Neural progenitor cell (in vitro differentiated cells): ENCODE measurements around the gene HDAC3. TPM values are rescaled to one million over a fixed set of nuclear protein-coding genes. Genes with fewer than 3 reads are reported as not detected.

ENCODE experiments used
- DNase-seq: peaks from one replicate; pipeline ENCODE4 v3.0.0-alpha.2; 2016; ENCODE audit warnings: low spot score
- H2AFZ ChIP-seq: fragments of 200-600 bp; sonication (generic); replicated peaks from 2 replicates; pipeline ENCODE4 v1.6.1; 2016; ENCODE audit warnings: antibody characterized with exemption
- H3F3A ChIP-seq: fragments of 200-600 bp; sonication (generic); 2 replicates; pipeline ENCODE4 v1.6.1; 2016; ENCODE audit warnings: antibody characterized with exemption, low read depth
- H3K27ac ChIP-seq: fragments of 200-600 bp; sonication (generic); 2 replicates; pipeline ENCODE4 v1.5.1; 2016; ENCODE audit warnings: mild to moderate bottlenecking
- H3K27me3 ChIP-seq: fragments of 200-600 bp; sonication (generic); 2 replicates; pipeline ENCODE4 v1.6.1; 2016; ENCODE audit warnings: mild to moderate bottlenecking, moderate library complexity
- H3K36me3 ChIP-seq: fragments of 200-600 bp; sonication (generic); 2 replicates; pipeline ENCODE4 v1.5.1; 2016
- H3K4me1 ChIP-seq: fragments of 200-600 bp; sonication (generic); 2 replicates; pipeline ENCODE4 v1.6.1; 2016; ENCODE audit warnings: mixed run types
- H3K4me2 ChIP-seq: fragments of 200-600 bp; sonication (generic); 2 replicates; pipeline ENCODE4 v1.6.1; 2016
- H3K4me3 ChIP-seq: fragments of 200-600 bp; sonication (generic); 2 replicates; pipeline ENCODE4 v1.5.1; 2016
- H3K79me2 ChIP-seq: fragments of 200-600 bp; sonication (generic); 2 replicates; pipeline ENCODE4 v1.6.1; 2016; ENCODE audit warnings: low read depth
- H3K9ac ChIP-seq: fragments of 200-600 bp; sonication (generic); 2 replicates; pipeline ENCODE4 v1.6.1; 2016
- H3K9me3 ChIP-seq: fragments of 200-600 bp; sonication (generic); 2 replicates; pipeline ENCODE4 v1.5.1; 2016; ENCODE audit warnings: low read depth
- H4K20me1 ChIP-seq: fragments of 200-600 bp; sonication (generic); 2 replicates; pipeline ENCODE4 v1.6.1; 2016; ENCODE audit warnings: low read depth
- H3K27ac Mint-ChIP-seq: 3 replicates; pipeline ENCODE4 v1.8.0; 2021; ENCODE audit warnings: mixed read lengths
- H3K27me3 Mint-ChIP-seq: 2 replicates; pipeline ENCODE4 v1.8.0; 2022; ENCODE audit warnings: low read depth, mild to moderate bottlenecking, inconsistent platforms, moderate library complexity, mixed read lengths; ENCODE audit not compliant: insufficient read depth
- H3K36me3 Mint-ChIP-seq: 3 replicates; pipeline ENCODE4 v1.8.0; 2021; ENCODE audit warnings: mixed read lengths
- H3K4me1 Mint-ChIP-seq: 3 replicates; pipeline ENCODE4 v1.8.0; 2021; ENCODE audit warnings: mixed read lengths
- H3K4me3 Mint-ChIP-seq: 3 replicates; pipeline ENCODE4 v1.8.0; 2021; ENCODE audit warnings: mild to moderate bottlenecking, moderate library complexity, mixed read lengths
- H3K9me3 Mint-ChIP-seq: 3 replicates; pipeline ENCODE4 v1.8.0; 2020; ENCODE audit warnings: mixed read lengths
- EZH2 ChIP-seq: fragments of 200-600 bp; sonication (generic); IDR thresholded peaks from 2 replicates; pipeline ENCODE4 v1.6.1; 2017; ENCODE audit warnings: antibody characterized with exemption, mild to moderate bottlenecking, moderate library complexity
- EZH2phosphoT487 ChIP-seq: fragments of 200-600 bp; sonication (generic); IDR thresholded peaks from 2 replicates; pipeline ENCODE4 v1.6.1; 2017; ENCODE audit warnings: antibody characterized with exemption
- total RNA-seq: library from RNA; depleted of rRNA; stranded (reverse); fragments of >200 nt; gene quantifications from 2 replicates; pipeline ENCODE4 v1.2.3, GENCODE V29; 2015; ENCODE audit warnings: low replicate concordance
- TF ChIP-seq, protein P1 (sequence below): fragments of 200-600 bp; sonication (generic); IDR thresholded peaks from 2 replicates; pipeline ENCODE4 v1.5.1; 2017; ENCODE audit warnings: antibody characterized with exemption, mild to moderate bottlenecking

The HDAC3 gene
- total RNA-seq, 1 donor from 2014 or later = 57.3 TPM

DNA sequence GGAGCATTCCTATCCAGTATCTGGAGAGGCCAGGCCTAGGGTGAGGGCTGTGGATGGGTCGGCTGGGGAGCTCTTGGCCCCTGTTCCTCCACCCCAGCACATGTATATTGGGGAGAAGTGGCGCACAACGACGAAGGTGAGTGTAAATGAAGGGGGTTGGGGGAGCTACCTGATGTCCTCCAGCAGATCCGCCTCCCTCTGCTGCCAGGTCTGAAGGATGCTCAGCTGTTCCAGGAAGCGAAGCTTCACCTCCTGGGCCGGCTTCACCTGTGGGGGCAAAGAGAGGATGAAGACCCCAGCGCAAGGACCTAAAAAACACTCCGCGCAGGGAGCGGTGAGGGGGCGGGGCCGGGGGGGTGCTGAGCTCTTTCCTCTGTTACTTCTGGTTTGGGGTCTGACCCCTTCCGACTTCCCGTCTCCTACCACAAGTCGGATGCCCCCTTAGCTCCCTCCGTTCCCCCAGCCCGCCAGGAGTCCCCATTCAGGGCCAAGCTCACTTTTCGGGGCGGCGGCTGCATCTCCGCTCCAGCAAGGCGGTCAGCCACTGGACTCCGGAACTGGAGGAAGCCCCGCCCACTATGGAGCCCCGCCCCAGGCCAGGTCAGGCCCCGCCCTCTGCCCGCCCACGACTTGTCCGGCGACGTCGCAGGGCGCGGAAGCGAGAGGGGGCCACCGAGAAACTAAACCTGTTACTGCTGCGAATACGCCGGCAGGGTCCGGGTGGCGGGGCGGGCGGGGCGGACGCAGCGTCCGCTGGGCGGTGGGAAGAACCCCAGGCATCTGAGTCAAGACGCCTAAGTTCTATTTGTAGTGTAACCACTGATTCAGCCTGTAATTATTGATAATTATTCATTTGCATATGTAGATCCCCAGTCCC lies 14.4 kb upstream of the HDAC3 start, which contains the start of gene FCHSD1:
TSS of gene FCHSD1 (minus strand) at position 568 of the 877 bp plus-strand sequence. CDS start at position 518, 50 bp downstream.
- Mint-ChIP-seq H3K9me3 (no peaks in the 10 kb centered on the region), H3K27me3 (peaks cover 3% of the 10 kb centered on the region), H3K4me1 (peaks cover 10% of the 10 kb centered on the region), H3K4me3 (peak within 1 kb of the TSS; percentile 95), H3K36me3 (peaks cover under 1% of the 10 kb centered on the region), H3K27ac (peak within 1 kb of the TSS; percentile 55)
- peaks cover 11% of the 10 kb centered on the region for H3F3A ChIP-seq
- no peak for TF ChIP-seq EZH2
- no peak for TF ChIP-seq EZH2phosphoT487
- TF ChIP-seq, protein P1, sequence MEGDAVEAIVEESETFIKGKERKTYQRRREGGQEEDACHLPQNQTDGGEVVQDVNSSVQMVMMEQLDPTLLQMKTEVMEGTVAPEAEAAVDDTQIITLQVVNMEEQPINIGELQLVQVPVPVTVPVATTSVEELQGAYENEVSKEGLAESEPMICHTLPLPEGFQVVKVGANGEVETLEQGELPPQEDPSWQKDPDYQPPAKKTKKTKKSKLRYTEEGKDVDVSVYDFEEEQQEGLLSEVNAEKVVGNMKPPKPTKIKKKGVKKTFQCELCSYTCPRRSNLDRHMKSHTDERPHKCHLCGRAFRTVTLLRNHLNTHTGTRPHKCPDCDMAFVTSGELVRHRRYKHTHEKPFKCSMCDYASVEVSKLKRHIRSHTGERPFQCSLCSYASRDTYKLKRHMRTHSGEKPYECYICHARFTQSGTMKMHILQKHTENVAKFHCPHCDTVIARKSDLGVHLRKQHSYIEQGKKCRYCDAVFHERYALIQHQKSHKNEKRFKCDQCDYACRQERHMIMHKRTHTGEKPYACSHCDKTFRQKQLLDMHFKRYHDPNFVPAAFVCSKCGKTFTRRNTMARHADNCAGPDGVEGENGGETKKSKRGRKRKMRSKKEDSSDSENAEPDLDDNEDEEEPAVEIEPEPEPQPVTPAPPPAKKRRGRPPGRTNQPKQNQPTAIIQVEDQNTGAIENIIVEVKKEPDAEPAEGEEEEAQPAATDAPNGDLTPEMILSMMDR = no peak
- H3K4me1 ChIP-seq = no peaks in the 10 kb centered on the region
- H3K4me3 ChIP-seq = peak within 1 kb of the TSS; percentile 69
- H3K4me2 ChIP-seq = peak within 1 kb of the TSS; percentile 94
- peak within 1 kb of the TSS; percentile 93 for H2AFZ ChIP-seq
- DNase-seq = peak; percentile 92
- H3K27ac ChIP-seq = no peak within 1 kb of the TSS
- H3K79me2 ChIP-seq = no peaks in the 10 kb centered on the region
- H4K20me1 ChIP-seq = no peaks in the 10 kb centered on the region
- H3K9me3 ChIP-seq = no peaks in the 10 kb centered on the region
- H3K36me3 ChIP-seq = no peaks in the 10 kb centered on the region
- no peak within 1 kb of the TSS for H3K9ac ChIP-seq
- peaks cover 6% of the 10 kb centered on the region for H3K27me3 ChIP-seq

DNA sequence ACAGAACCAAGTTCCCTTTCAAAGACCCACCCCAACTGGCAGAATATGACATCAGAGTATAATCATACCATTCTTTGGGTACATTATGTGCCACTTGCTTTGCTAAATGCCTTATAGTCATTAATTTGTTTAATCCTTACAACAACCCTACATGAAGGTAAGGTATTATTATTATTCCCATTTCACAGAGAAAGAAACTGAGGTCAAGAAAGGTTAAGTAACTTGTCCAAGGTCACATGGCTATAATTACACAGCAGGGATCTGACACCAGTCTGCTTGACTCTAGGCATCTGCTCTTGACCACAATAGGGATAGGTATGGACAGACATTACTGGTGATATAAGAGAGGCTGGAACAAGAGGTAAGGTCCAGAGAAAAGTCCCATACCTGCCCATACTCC lies 13.3 kb upstream of the HDAC3 start:
- H3F3A ChIP-seq = peaks cover 11% of the 10 kb centered on the region
- TF ChIP-seq, protein P1 = no peak
- no peak for TF ChIP-seq EZH2phosphoT487
- no peak for TF ChIP-seq EZH2
- peaks cover 10% of the 10 kb centered on the region for H3K4me1 Mint-ChIP-seq
- no peaks in the 10 kb centered on the region for H3K4me1 ChIP-seq
- H3K27me3 ChIP-seq = peaks cover 6% of the 10 kb centered on the region
- H2AFZ ChIP-seq = no peak overlapping the region
- H3K4me3 ChIP-seq = no peak overlapping the region
- no peaks in the 10 kb centered on the region for H3K36me3 ChIP-seq
- no peak for DNase-seq
- H3K4me2 ChIP-seq = no peak overlapping the region
- peaks cover 2% of the 10 kb centered on the region for H3K36me3 Mint-ChIP-seq
- peak overlapping the region; percentile 79 for H3K4me3 Mint-ChIP-seq
- no peaks in the 10 kb centered on the region for H3K9me3 ChIP-seq
- H4K20me1 ChIP-seq = no peaks in the 10 kb centered on the region
- H3K27me3 Mint-ChIP-seq = peaks cover 3% of the 10 kb centered on the region
- no peak overlapping the region for H3K9ac ChIP-seq
- H3K9me3 Mint-ChIP-seq = no peaks in the 10 kb centered on the region
- H3K27ac Mint-ChIP-seq = no peak overlapping the region
- H3K79me2 ChIP-seq = no peaks in the 10 kb centered on the region
- H3K27ac ChIP-seq = no peak overlapping the region

DNA sequence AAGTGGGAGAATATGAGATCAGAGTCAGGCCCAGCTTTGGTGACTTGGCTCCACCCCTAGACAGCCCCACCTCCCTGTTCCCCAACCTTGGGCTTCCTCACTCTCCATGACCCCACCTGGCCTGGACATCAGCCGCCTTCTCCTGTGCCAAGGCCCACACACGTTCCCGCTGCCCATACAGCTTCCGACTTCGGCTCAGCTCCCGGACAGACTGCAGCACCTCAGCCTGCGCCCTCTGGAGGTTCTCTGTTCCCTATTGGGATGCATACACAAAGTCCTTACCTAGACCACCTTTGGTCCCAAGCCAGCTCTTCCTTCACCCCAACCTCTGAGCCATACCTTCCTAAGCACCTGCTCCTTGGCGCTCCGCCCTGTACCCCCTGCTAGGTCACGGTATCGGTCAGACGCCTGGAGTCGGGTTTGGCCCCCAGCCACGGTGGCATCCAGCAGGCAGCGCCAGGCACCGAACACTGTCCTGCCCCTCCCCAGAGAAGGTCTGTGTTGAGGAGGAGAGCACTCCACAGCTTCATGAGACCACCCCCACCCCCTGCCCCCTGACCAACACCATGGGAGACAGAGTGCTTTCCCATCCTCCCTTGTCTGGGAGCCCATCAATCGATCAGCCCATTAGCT lies 12.5 kb upstream of the HDAC3 start:
- Mint-ChIP-seq H3K9me3 (no peaks in the 10 kb centered on the region), H3K27me3 (peaks cover 3% of the 10 kb centered on the region), H3K4me1 (peaks cover 10% of the 10 kb centered on the region), H3K27ac (no peak overlapping the region), H3K4me3 (peak overlapping the region; percentile 43), H3K36me3 (peaks cover 2% of the 10 kb centered on the region)
- no peaks in the 10 kb centered on the region for H3K9me3 ChIP-seq
- H3F3A ChIP-seq = peaks cover 11% of the 10 kb centered on the region
- H2AFZ ChIP-seq = no peak overlapping the region
- no peak overlapping the region for H3K4me2 ChIP-seq
- no peak for DNase-seq
- no peaks in the 10 kb centered on the region for H4K20me1 ChIP-seq
- H3K4me1 ChIP-seq = no peaks in the 10 kb centered on the region
- no peak overlapping the region for H3K4me3 ChIP-seq
- H3K27ac ChIP-seq = no peak overlapping the region
- peaks cover 6% of the 10 kb centered on the region for H3K27me3 ChIP-seq
- TF ChIP-seq EZH2 = no peak
- TF ChIP-seq, protein P1 = no peak
- no peak for TF ChIP-seq EZH2phosphoT487
- no peak overlapping the region for H3K9ac ChIP-seq
- H3K36me3 ChIP-seq = no peaks in the 10 kb centered on the region
- no peaks in the 10 kb centered on the region for H3K79me2 ChIP-seq
